ENCODE data around the gene TCAP.

The TCAP gene

GRCh38 chr17:39659279-39660010, 5.7 kb upstream of the TCAP start:
- H2AK5ac ChIP-seq (ENCODE audit: low read length) = no peak overlapping the region
- no peak overlapping the region for H3K9ac ChIP-seq (ENCODE audit: low read length)
- no peak overlapping the region for H3K23ac ChIP-seq (ENCODE audit: low read length)
- no peak overlapping the region for H2AFZ ChIP-seq (ENCODE audit: insufficient read depth, low read length, poor library complexity)
- H3K27ac ChIP-seq (ENCODE audit: low read depth, low read length) = no peak overlapping the region
- no peak overlapping the region for H3K4ac ChIP-seq (ENCODE audit: low read depth, low read length)
- no peak overlapping the region for H2BK12ac ChIP-seq (ENCODE audit: low read length)
- WGBS (ENCODE audit: extremely low coverage, insufficient coverage, insufficient read length) = no CpG with 5 or more reads among the region's 15 CpGs
- H3K27me3 ChIP-seq (ENCODE audit: insufficient read depth, low read length) = no peaks in the 10 kb centered on the region
- peaks cover 1% of the 10 kb centered on the region for H3K9me3 ChIP-seq (ENCODE audit: insufficient read depth, low read depth, low read length)
- H3K4me3 ChIP-seq (ENCODE audit: low read depth, low read length) = no peak overlapping the region
- no peak overlapping the region for H4K91ac ChIP-seq (ENCODE audit: low read depth, low read length)
- no peak for DNase-seq
- H3K4me1 ChIP-seq (ENCODE audit: control insufficient read depth in 1 of 2, insufficient read depth in 2 of 2, low read length in 2 of 2) = peaks cover 5 to 6% of the 10 kb centered on the region in 2 experiments
- no peaks in the 10 kb centered on the region for H3K79me1 ChIP-seq (ENCODE audit: low read length)
- no peak overlapping the region for H3K14ac ChIP-seq (ENCODE audit: low read length)
- no peak overlapping the region for H4K8ac ChIP-seq (ENCODE audit: low read depth, low read length)
- H4K12ac ChIP-seq (ENCODE audit: low read depth, low read length) = no peak overlapping the region
- no peaks in the 10 kb centered on the region for H3K79me2 ChIP-seq (ENCODE audit: control insufficient read depth, insufficient read depth, low read length, poor library complexity)
- H3K4me2 ChIP-seq (ENCODE audit: low read length) = no peak overlapping the region
- H3K18ac ChIP-seq (ENCODE audit: low read length) = no peak overlapping the region
- H2BK5ac ChIP-seq (ENCODE audit: low read depth, low read length, poor library complexity) = no peak overlapping the region
- H2BK120ac ChIP-seq (ENCODE audit: insufficient read depth, low read length, poor library complexity) = no peak overlapping the region
- peaks cover 30 to 50% of the 10 kb centered on the region in 2 experiments for H3K36me3 ChIP-seq (ENCODE audit: control insufficient read depth in 1 of 2, insufficient read depth in 2 of 2, low read length in 2 of 2)

DNA sequence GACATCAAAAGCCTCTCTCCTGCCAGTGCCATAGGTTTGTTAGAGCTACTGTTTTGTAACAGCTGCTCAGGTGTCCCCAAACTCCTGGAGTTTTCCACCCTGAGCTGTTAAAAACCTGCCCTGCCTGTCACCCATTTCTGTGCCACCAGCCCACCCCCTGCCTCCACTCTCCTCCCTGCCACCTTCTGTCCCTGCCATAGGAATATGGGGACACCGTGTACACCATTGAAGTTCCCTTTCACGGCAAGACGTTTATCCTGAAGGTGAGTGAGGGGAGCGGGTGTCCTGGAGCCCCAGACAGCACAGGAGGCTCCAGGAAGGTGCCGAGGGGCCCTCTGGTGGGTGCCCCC, 5.2 kb upstream of the TCAP start:
- H2BK120ac ChIP-seq (ENCODE audit: insufficient read depth, low read length, poor library complexity) = no peak overlapping the region
- H2BK12ac ChIP-seq (ENCODE audit: low read length) = no peak overlapping the region
- no peak overlapping the region for H3K14ac ChIP-seq (ENCODE audit: low read length)
- no peaks in the 10 kb centered on the region for H3K79me2 ChIP-seq (ENCODE audit: control insufficient read depth, insufficient read depth, low read length, poor library complexity)
- no peak overlapping the region for H3K23ac ChIP-seq (ENCODE audit: low read length)
- H3K9ac ChIP-seq (ENCODE audit: low read length) = no peak overlapping the region
- no peak overlapping the region for H3K18ac ChIP-seq (ENCODE audit: low read length)
- no peaks in the 10 kb centered on the region for H3K27me3 ChIP-seq (ENCODE audit: insufficient read depth, low read length)
- H4K91ac ChIP-seq (ENCODE audit: low read depth, low read length) = no peak overlapping the region
- H3K36me3 ChIP-seq (ENCODE audit: control insufficient read depth in 1 of 2, insufficient read depth in 2 of 2, low read length in 2 of 2) = peaks cover 30 to 50% of the 10 kb centered on the region in 2 experiments
- H3K4ac ChIP-seq (ENCODE audit: low read depth, low read length) = no peak overlapping the region
- no peaks in the 10 kb centered on the region for H3K79me1 ChIP-seq (ENCODE audit: low read length)
- no peak for DNase-seq
- WGBS (ENCODE audit: extremely low coverage, insufficient coverage, insufficient read length) = no CpG with 5 or more reads among the region's 5 CpGs
- H3K27ac ChIP-seq (ENCODE audit: low read depth, low read length) = no peak overlapping the region
- no peak overlapping the region for H4K8ac ChIP-seq (ENCODE audit: low read depth, low read length)
- peaks cover 1% of the 10 kb centered on the region for H3K9me3 ChIP-seq (ENCODE audit: insufficient read depth, low read depth, low read length)
- peaks cover 5 to 6% of the 10 kb centered on the region in 2 experiments for H3K4me1 ChIP-seq (ENCODE audit: control insufficient read depth in 1 of 2, insufficient read depth in 2 of 2, low read length in 2 of 2)
- no peak overlapping the region for H2AFZ ChIP-seq (ENCODE audit: insufficient read depth, low read length, poor library complexity)
- no peak overlapping the region for H4K12ac ChIP-seq (ENCODE audit: low read depth, low read length)
- H2AK5ac ChIP-seq (ENCODE audit: low read length) = no peak overlapping the region
- no peak overlapping the region for H3K4me2 ChIP-seq (ENCODE audit: low read length)
- no peak overlapping the region for H3K4me3 ChIP-seq (ENCODE audit: low read depth, low read length)
- no peak overlapping the region for H2BK5ac ChIP-seq (ENCODE audit: low read depth, low read length, poor library complexity)

GRCh38 chr17:39660397-39661385, 4.5 kb upstream of the TCAP start:
- Histone ChIP-seq H2BK5ac (ENCODE audit: low read depth, low read length, poor library complexity) (no peak overlapping the region), H3K4me1 (ENCODE audit: control insufficient read depth in 1 of 2, insufficient read depth in 2 of 2, low read length in 2 of 2) (peaks cover 5 to 6% of the 10 kb centered on the region in 2 experiments), H2AFZ (ENCODE audit: insufficient read depth, low read length, poor library complexity) (no peak overlapping the region), H3K79me2 (ENCODE audit: control insufficient read depth, insufficient read depth, low read length, poor library complexity) (no peaks in the 10 kb centered on the region), H2BK120ac (ENCODE audit: insufficient read depth, low read length, poor library complexity) (no peak overlapping the region), H3K27ac (ENCODE audit: low read depth, low read length) (no peak overlapping the region), H2AK5ac (ENCODE audit: low read length) (no peak overlapping the region), H3K79me1 (ENCODE audit: low read length) (no peaks in the 10 kb centered on the region), H4K8ac (ENCODE audit: low read depth, low read length) (no peak overlapping the region), H3K14ac (ENCODE audit: low read length) (no peak overlapping the region), H3K4me2 (ENCODE audit: low read length) (no peak overlapping the region), H3K27me3 (ENCODE audit: insufficient read depth, low read length) (no peaks in the 10 kb centered on the region), H3K18ac (ENCODE audit: low read length) (no peak overlapping the region), H3K23ac (ENCODE audit: low read length) (no peak overlapping the region), H4K12ac (ENCODE audit: low read depth, low read length) (no peak overlapping the region), H3K4me3 (ENCODE audit: low read depth, low read length) (no peak overlapping the region), H3K9me3 (ENCODE audit: insufficient read depth, low read depth, low read length) (peaks cover 1% of the 10 kb centered on the region), H3K9ac (ENCODE audit: low read length) (no peak overlapping the region), H3K36me3 (ENCODE audit: control insufficient read depth in 1 of 2, insufficient read depth in 2 of 2, low read length in 2 of 2) (peaks cover 30 to 50% of the 10 kb centered on the region in 2 experiments), H2BK12ac (ENCODE audit: low read length) (no peak overlapping the region), H3K4ac (ENCODE audit: low read depth, low read length) (no peak overlapping the region), H4K91ac (ENCODE audit: low read depth, low read length) (no peak overlapping the region)
- no peak for DNase-seq
- no CpG with 5 or more reads among the region's 35 CpGs for WGBS (ENCODE audit: extremely low coverage, insufficient coverage, insufficient read length)

DNA sequence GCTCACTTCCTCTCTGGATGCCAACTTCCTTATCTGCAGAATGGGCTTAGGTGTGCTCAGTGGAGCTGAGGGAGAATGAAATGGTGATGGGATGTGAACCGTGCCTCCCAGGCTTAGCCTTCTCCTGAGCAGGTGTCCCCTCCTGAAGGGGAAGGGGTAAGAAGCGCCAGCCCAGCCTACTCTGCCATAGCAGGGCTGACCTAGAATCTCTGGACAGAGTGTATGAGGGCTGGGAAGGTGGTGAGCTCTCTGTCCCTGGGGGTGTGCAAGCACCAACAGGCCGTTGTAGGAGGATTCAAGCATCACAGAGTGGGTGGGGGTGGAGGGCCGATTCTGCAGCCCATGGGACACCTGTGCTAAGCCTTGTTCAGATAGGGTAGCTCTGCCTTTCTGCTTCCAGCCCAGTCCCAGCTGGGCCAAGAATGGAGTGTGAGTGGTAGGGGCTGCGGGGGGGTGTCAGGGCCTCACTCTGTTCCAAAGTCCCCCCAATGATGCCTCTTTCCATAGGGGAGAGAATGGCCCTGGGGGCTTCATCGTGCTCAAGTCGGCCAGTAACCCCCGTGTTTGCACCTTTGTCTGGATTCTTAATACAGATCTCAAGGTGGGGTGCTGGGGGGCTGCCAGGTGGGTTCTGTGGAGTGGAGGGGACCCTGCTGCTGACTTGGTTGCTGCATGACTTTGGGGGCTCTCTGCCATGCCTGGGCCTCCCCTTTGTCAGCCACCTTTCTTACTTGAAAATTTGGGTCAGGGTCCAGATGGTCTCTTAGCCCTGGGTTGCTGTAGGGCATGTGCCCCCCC, 3.2 kb upstream of the TCAP start:
- no peak overlapping the region for H2BK12ac ChIP-seq (ENCODE audit: low read length)
- peaks cover 6 to 7% of the 10 kb centered on the region in 2 experiments for H3K4me1 ChIP-seq (ENCODE audit: control insufficient read depth in 1 of 2, insufficient read depth in 2 of 2, low read length in 2 of 2)
- no peak overlapping the region for H4K12ac ChIP-seq (ENCODE audit: low read depth, low read length)
- H3K14ac ChIP-seq (ENCODE audit: low read length) = no peak overlapping the region
- H3K23ac ChIP-seq (ENCODE audit: low read length) = no peak overlapping the region
- H4K91ac ChIP-seq (ENCODE audit: low read depth, low read length) = no peak overlapping the region
- WGBS (ENCODE audit: extremely low coverage, insufficient coverage, insufficient read length) = no CpG with 5 or more reads among the region's 8 CpGs
- no peak overlapping the region for H4K8ac ChIP-seq (ENCODE audit: low read depth, low read length)
- H2AFZ ChIP-seq (ENCODE audit: insufficient read depth, low read length, poor library complexity) = no peak overlapping the region
- no peaks in the 10 kb centered on the region for H3K79me2 ChIP-seq (ENCODE audit: control insufficient read depth, insufficient read depth, low read length, poor library complexity)
- no peak overlapping the region for H3K4me2 ChIP-seq (ENCODE audit: low read length)
- H2AK5ac ChIP-seq (ENCODE audit: low read length) = no peak overlapping the region
- H3K36me3 ChIP-seq (ENCODE audit: control insufficient read depth in 1 of 2, insufficient read depth in 2 of 2, low read length in 2 of 2) = peaks cover 30 to 42% of the 10 kb centered on the region in 2 experiments
- H3K9ac ChIP-seq (ENCODE audit: low read length) = no peak overlapping the region
- no peak overlapping the region for H2BK5ac ChIP-seq (ENCODE audit: low read depth, low read length, poor library complexity)
- no peak for DNase-seq
- H3K18ac ChIP-seq (ENCODE audit: low read length) = no peak overlapping the region
- no peak overlapping the region for H3K27ac ChIP-seq (ENCODE audit: low read depth, low read length)
- H2BK120ac ChIP-seq (ENCODE audit: insufficient read depth, low read length, poor library complexity) = no peak overlapping the region
- H3K27me3 ChIP-seq (ENCODE audit: insufficient read depth, low read length) = peaks cover 6% of the 10 kb centered on the region
- H3K9me3 ChIP-seq (ENCODE audit: insufficient read depth, low read depth, low read length) = peaks cover 1% of the 10 kb centered on the region
- no peak overlapping the region for H3K4me3 ChIP-seq (ENCODE audit: low read depth, low read length)
- H3K4ac ChIP-seq (ENCODE audit: low read depth, low read length) = no peak overlapping the region
- H3K79me1 ChIP-seq (ENCODE audit: low read length) = no peaks in the 10 kb centered on the region
